Mucosa of descending colon (tissue), 3 donors: Measurements from ENCODE around the gene IKZF4. TPM values are rescaled to one million over a fixed set of nuclear protein-coding genes. Genes with fewer than 3 reads are reported as not detected.
"Not testable (repeated sequence)": the region's sequence is repeated elsewhere in the genome, so short reads cannot be mapped to it uniquely, and the experiment has no call there.

ENCODE experiments used
- ATAC-seq: fragments of 200-7000 bp; cut with Tn5 transposase; one replicate; pipeline ENCODE4 v1.9.1; 2020; ENCODE audit warnings: mild to moderate bottlenecking, moderate library complexity
- DNase-seq, 3 donors: peaks; one replicate each; pipeline ENCODE4 v3.0.0-alpha.2; 2020
- H3K36me3 ChIP-seq: fragments of 200-600 bp; one replicate; pipeline ENCODE4 v1.8.0; 2021; ENCODE audit warnings: low read depth, mild to moderate bottlenecking
- H3K4me1 ChIP-seq: fragments of 200-600 bp; one replicate; pipeline ENCODE4 v1.8.0; 2021; ENCODE audit warnings: low read depth, mild to moderate bottlenecking
- H3K4me3 ChIP-seq: fragments of 200-600 bp; one replicate; pipeline ENCODE4 v1.8.0; 2021; ENCODE audit warnings: mild to moderate bottlenecking
- H3K9me3 ChIP-seq: fragments of 200-600 bp; one replicate; pipeline ENCODE4 v1.8.0; 2021; ENCODE audit warnings: mild to moderate bottlenecking
- CTCF ChIP-seq: fragments of 200-600 bp; IDR thresholded peaks from one replicate; pipeline ENCODE4 v1.8.0; 2022; ENCODE audit warnings: antibody characterized with exemption, mild to moderate bottlenecking
- intact Hi-C, 2 donors: fragments of 100-400 bp; cut with DNase I in 1 of 2; cut with micrococcal nuclease in 1 of 2; formaldehyde crosslinking; loops; one replicate each; pipeline versions ENCODE4 v1.11.0 to v1.11.1; 2022; cut with DNase I, micrococcal nuclease
- total RNA-seq, 3 donors: library from RNA; stranded (reverse); fragmentation: NEBNext Ultra II Directional in 2 of 3; extraction: Animal tissue kit (Norgen Biotek cat#: 25700) in 2 of 3; gene quantifications; one replicate each; pipeline versions ENCODE4 v1.2.1 to v1.2.4, GENCODE V29; 2021 to 2023
- donor health status: DM: no; HTN: no; CAD: no; lungs with moderate emphysema.
- donor health status: DM: no; HTN: no; CAD: no.
- donor health status: DM: no; HTN: yes; CAD: no.

The IKZF4 gene
- total RNA-seq, 3 donors from 2014 or later = 3.5 to 9.1 (median 7.2) TPM

GRCh38 chr12:55983232-55983842 is 37.5 kb upstream of the IKZF4 start:
- Histone ChIP-seq H3K9me3 (no peaks in the 10 kb centered on the region), H3K4me3 (no peak overlapping the region), H3K36me3 (no peaks in the 10 kb centered on the region), H3K4me1 (no peaks in the 10 kb centered on the region)
- ATAC-seq (no peak), DNase-seq (no peak)
- no peak for TF ChIP-seq CTCF
- intact Hi-C loops = no loop called here

GRCh38 chr12:55984861-55985260 is 36.0 kb upstream of the IKZF4 start:
- intact Hi-C loops = no loop called here

GRCh38 chr12:55985341-55985740 is 35.5 kb upstream of the IKZF4 start:
- Histone ChIP-seq H3K36me3 (no peaks in the 10 kb centered on the region), H3K4me1 (no peaks in the 10 kb centered on the region), H3K4me3 (no peak overlapping the region), H3K9me3 (no peaks in the 10 kb centered on the region)
- intact Hi-C loops = no loop called here
- no peak for ATAC-seq
- no peak for DNase-seq
- TF ChIP-seq CTCF = no peak

More at GRCh38 chr12:55984861-55985260, 36.0 kb upstream of the IKZF4 start:
- H3K36me3 ChIP-seq = no peaks in the 10 kb centered on the region
- no peak overlapping the region for H3K4me3 ChIP-seq
- H3K9me3 ChIP-seq = no peaks in the 10 kb centered on the region
- H3K4me1 ChIP-seq = no peaks in the 10 kb centered on the region
- ATAC-seq (no peak), DNase-seq (no peak)
- TF ChIP-seq CTCF = no peak

- ATAC-seq, H3K4me1 ChIP-seq, H3K9me3 ChIP-seq, H3K36me3 ChIP-seq, DNase-seq, intact Hi-C loops, H3K4me3 ChIP-seq: not testable (repeated sequence)
Measured at GRCh38 chr12:55985976-55986375, 34.9 kb upstream of the IKZF4 start.

GRCh38 chr12:55991110-55991509 is 29.7 kb upstream of the IKZF4 start:
- peaks cover 5% of the 10 kb centered on the region for H3K36me3 ChIP-seq
- TF ChIP-seq CTCF = no peak
- no peak for DNase-seq
- H3K4me3 ChIP-seq = no peak overlapping the region
- H3K4me1 ChIP-seq = no peaks in the 10 kb centered on the region
- no peak for ATAC-seq
- intact Hi-C loops = loop anchor here in 1 of 2 donors (5.0 kb wide), 1 partner anchor 41 kb away; no protein-coding TSS in a partner anchor
- no peaks in the 10 kb centered on the region for H3K9me3 ChIP-seq

GRCh38 chr12:55993230-55993853 is 27.5 kb upstream of the IKZF4 start:
- no peak for DNase-seq
- peaks cover 5% of the 10 kb centered on the region for H3K36me3 ChIP-seq
- H3K4me3 ChIP-seq = no peak overlapping the region
- no peaks in the 10 kb centered on the region for H3K9me3 ChIP-seq
- intact Hi-C loops = loop anchor here in 1 of 2 donors (5.0 kb wide), 1 partner anchor 39 kb away; no protein-coding TSS in a partner anchor
- no peak for TF ChIP-seq CTCF
- ATAC-seq = no peak
- H3K4me1 ChIP-seq = no peaks in the 10 kb centered on the region
